Nephron progenitor cell (in vitro differentiated cells): ENCODE measurements around the gene ANKMY1.
"Not testable (repeated sequence)": the region's sequence is repeated elsewhere in the genome, so short reads cannot be mapped to it uniquely, and the experiment has no call there.

ENCODE experiments used
- DNase-seq: peaks from one replicate; pipeline ENCODE4 v3.0.0; 2021
- H3K27ac Mint-ChIP-seq: 2 replicates; pipeline ENCODE4 v1.8.0; 2021; ENCODE audit warnings: mild to moderate bottlenecking, moderate library complexity, mixed read lengths
- H3K27me3 Mint-ChIP-seq: 2 replicates; pipeline ENCODE4 v1.8.0; 2021; ENCODE audit warnings: mild to moderate bottlenecking, low read depth, mixed read lengths; ENCODE audit not compliant: poor library complexity
- H3K36me3 Mint-ChIP-seq: 2 replicates; pipeline ENCODE4 v1.8.0; 2021; ENCODE audit warnings: low read depth, mixed read lengths
- H3K4me1 Mint-ChIP-seq: 2 replicates; pipeline ENCODE4 v1.8.0; 2021; ENCODE audit warnings: mixed read lengths
- H3K4me3 Mint-ChIP-seq: 2 replicates; pipeline ENCODE4 v1.8.0; 2021; ENCODE audit warnings: mild to moderate bottlenecking, moderate library complexity, mixed read lengths
- H3K9me3 Mint-ChIP-seq: 2 replicates; pipeline ENCODE4 v1.8.0; 2021; ENCODE audit warnings: mild to moderate bottlenecking, moderate library complexity, mixed read lengths
- TF ChIP-seq, protein P1 (sequence below): fragments of 200-600 bp; sonication (generic); IDR thresholded peaks from 2 replicates; pipeline ENCODE4 v1.5.0; 2021; ENCODE audit warnings: antibody characterized with exemption

ANKMY1 gene

GRCh38 chr2:240501531-240501991 is 56.2 kb downstream of the ANKMY1 start:
- Mint-ChIP-seq H3K36me3 (peaks cover 14% of the 10 kb centered on the region), H3K4me3 (no peak overlapping the region), H3K27ac (no peak overlapping the region), H3K27me3 (peaks cover 2% of the 10 kb centered on the region), H3K9me3 (peaks cover 4% of the 10 kb centered on the region), H3K4me1 (no peaks in the 10 kb centered on the region)
- TF ChIP-seq, protein P1, sequence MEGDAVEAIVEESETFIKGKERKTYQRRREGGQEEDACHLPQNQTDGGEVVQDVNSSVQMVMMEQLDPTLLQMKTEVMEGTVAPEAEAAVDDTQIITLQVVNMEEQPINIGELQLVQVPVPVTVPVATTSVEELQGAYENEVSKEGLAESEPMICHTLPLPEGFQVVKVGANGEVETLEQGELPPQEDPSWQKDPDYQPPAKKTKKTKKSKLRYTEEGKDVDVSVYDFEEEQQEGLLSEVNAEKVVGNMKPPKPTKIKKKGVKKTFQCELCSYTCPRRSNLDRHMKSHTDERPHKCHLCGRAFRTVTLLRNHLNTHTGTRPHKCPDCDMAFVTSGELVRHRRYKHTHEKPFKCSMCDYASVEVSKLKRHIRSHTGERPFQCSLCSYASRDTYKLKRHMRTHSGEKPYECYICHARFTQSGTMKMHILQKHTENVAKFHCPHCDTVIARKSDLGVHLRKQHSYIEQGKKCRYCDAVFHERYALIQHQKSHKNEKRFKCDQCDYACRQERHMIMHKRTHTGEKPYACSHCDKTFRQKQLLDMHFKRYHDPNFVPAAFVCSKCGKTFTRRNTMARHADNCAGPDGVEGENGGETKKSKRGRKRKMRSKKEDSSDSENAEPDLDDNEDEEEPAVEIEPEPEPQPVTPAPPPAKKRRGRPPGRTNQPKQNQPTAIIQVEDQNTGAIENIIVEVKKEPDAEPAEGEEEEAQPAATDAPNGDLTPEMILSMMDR, result no peak
- DNase-seq, result no peak

DNA sequence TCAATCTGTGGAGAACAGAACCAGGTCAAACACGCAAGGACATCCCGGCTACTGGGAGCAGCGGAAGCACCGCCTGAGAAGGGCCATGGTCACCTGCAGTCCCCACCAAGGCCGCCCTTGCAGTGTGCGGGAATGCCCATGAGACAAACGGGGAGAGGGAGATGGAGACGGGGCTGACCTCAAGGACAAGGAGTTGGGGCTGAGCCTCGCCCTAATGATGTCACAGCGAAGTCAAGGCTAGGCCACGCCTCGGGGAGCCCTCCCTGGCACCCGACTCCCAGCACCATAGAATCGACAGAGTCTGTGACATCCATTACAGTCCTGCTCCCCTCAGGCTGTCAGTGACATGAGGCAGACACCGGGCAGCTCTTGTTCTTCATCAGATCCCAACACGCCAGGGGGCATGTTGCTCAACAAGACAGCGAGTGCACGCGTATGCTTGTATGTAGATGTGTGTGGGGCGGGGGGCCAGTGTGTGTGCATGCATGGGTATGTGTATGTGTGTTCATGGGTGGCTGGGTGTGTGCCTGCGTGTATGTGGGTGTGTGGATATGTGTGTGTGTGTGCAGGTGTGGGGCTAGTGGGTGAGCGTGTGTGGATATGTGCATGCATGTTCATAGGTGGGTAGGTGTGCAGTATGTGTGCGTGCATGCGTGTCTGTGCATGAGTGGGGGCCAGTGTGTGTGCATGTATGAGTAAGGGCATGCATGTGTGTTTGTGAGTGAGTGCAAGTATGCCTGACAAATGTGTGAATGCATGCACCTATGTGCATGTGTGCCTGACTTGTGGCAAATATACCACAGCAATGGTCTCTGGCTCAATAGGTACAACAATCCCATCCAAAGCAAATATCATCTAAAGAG is 57.0 kb downstream of the ANKMY1 start:
- no peak for DNase-seq
- no peaks in the 10 kb centered on the region for H3K4me1 Mint-ChIP-seq
- TF ChIP-seq, protein P1, result no peak
- peaks cover 2% of the 10 kb centered on the region for H3K27me3 Mint-ChIP-seq
- H3K36me3 Mint-ChIP-seq, result peaks cover 22% of the 10 kb centered on the region
- no peak overlapping the region for H3K4me3 Mint-ChIP-seq
- peaks cover 12% of the 10 kb centered on the region for H3K9me3 Mint-ChIP-seq
- H3K27ac Mint-ChIP-seq, result peak overlapping the region; percentile 53

DNA sequence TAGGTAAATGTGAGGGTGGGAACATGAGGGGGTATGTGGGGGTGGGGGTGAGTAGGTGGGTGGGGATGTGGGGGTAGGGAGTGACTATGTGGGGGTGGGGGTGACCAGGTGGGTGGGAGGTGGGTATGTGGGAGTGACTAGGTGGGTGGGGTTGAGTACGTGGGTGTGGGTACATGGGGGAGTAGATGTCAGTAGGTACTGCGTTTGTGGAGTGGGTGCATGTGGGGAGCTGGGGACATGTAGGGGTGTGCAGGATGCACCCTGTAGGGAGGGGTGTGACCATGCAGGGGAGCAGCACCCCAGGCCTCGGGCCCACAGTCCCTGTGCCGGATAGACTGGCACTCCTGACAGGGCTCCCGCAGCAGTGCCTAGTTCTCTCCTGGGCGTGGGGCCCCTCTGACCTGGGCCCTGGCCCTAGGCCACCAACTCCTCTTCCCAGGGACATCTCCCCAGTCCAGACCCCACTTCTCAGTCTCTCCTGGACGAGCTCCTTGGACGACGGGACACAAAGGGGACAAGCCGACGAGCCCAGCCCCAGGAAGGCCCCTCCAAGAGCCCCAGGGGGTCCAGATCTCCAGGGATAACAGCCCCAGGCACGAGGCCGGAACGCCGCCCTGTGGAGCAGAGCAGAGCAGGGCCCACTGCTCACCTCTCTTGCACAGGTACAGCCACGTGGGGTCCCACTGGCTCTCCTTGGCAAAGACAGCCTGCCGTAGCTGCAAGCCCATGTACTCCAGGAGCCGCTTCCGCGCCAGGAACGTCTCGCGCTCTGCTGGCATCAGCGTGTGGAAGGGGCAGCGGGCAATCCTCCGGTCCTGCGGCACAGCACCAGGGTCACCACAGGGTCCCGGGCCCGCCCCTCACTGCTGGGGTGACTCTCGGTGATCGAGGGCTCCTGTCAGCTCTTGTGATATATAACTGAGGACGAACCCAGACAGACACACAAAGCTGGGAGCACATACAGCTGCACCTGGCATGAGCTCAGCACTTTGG is 58.2 kb downstream of the ANKMY1 start:
- no peaks in the 10 kb centered on the region for H3K4me1 Mint-ChIP-seq
- TF ChIP-seq, protein P1, result no peak

DNA sequence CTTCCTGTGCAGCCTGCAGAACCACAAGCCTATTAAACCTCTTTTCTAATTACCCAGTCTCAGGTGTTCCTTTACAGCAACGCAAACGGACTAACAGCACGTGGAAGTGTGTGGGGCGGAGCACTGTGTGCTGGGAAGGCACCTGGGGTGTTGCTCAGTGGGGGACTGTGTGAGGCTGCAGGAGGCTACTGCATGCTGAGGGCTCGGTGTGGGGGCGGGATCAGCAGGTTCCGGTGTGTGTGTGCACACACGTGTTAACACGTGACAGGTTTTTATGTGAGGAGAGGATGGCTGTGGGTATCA is 58.9 kb downstream of the ANKMY1 start:
- no peaks in the 10 kb centered on the region for H3K4me1 Mint-ChIP-seq
- H3K27me3 Mint-ChIP-seq, result no peaks in the 10 kb centered on the region
- DNase-seq, result no peak
- H3K27ac Mint-ChIP-seq, result no peak overlapping the region
- peaks cover 24% of the 10 kb centered on the region for H3K9me3 Mint-ChIP-seq
- no peak overlapping the region for H3K4me3 Mint-ChIP-seq
- peaks cover 30% of the 10 kb centered on the region for H3K36me3 Mint-ChIP-seq
- TF ChIP-seq, protein P1, result no peak

More for the DNA sequence above, 58.2 kb downstream of the ANKMY1 start:
- peaks cover 2% of the 10 kb centered on the region for H3K27me3 Mint-ChIP-seq
- no peak overlapping the region for H3K4me3 Mint-ChIP-seq
- peaks cover 19% of the 10 kb centered on the region for H3K9me3 Mint-ChIP-seq
- H3K27ac Mint-ChIP-seq, result no peak overlapping the region
- H3K36me3 Mint-ChIP-seq, result peaks cover 30% of the 10 kb centered on the region
- DNase-seq, result no peak

DNA sequence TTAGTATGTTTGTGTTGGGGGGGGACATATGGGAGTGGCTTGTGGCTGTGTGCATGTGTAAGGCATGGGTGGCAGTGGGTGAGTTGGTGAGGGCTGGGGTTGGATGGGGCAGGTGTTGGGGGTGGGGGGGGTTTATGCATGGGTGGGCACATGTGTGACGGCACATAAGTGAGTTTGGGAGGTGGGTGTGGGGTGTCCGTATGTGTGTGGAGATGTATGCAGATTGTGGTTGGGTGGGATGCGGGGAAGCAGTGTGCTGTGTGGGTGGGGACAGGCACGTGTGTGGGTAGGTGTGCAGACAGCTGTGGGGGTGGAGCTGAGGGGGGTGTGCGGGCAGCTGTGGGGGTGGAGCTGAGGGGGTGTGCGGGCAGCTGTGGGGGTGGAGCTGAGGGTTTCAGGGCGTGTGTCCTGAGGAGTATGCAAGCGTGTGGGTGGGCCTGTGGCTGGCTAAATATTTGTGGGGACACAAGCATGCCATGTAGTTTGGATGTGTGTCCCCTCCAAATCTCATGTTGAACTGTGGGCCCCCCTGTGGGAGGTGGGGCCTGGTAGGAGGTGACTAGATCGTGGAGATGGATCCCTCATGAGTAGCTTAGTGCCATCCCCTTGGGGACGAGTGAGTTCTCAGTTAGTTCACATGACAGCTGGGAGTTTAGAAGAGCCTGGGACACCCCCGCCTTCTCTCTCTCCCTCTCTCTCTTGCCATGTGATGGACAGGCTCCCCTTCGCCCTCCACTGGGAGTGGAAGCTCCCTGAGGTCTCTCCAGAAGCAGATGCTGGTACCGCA is 59.4 kb downstream of the ANKMY1 start:
- H3K27ac Mint-ChIP-seq, result no peak overlapping the region

GRCh38 chr2:240497082-240497481 is 60.7 kb downstream of the ANKMY1 start:
- DNase-seq, H3K4me1 Mint-ChIP-seq, H3K27ac Mint-ChIP-seq, H3K4me3 Mint-ChIP-seq, H3K27me3 Mint-ChIP-seq: not testable (repeated sequence)
- H3K9me3 Mint-ChIP-seq, result peaks cover 38% of the 10 kb centered on the region
- peaks cover 40% of the 10 kb centered on the region for H3K36me3 Mint-ChIP-seq

More for the DNA sequence above, 59.4 kb downstream of the ANKMY1 start:
- no peak for DNase-seq
- no peaks in the 10 kb centered on the region for H3K27me3 Mint-ChIP-seq
- peaks cover 27% of the 10 kb centered on the region for H3K9me3 Mint-ChIP-seq
- H3K4me1 Mint-ChIP-seq, result no peaks in the 10 kb centered on the region
- H3K4me3 Mint-ChIP-seq, result no peak overlapping the region
- TF ChIP-seq, protein P1, result no peak
- peaks cover 33% of the 10 kb centered on the region for H3K36me3 Mint-ChIP-seq
